Common myeloid progenitor, CD34-positive (primary cell): Measurements from ENCODE around the gene OR14J1.
A peak's percentile ranks its signal among the peaks of the same experiment; 100 is the strongest.
"Not testable (repeated sequence)": the region's sequence is repeated elsewhere in the genome, so short reads cannot be mapped to it uniquely, and the experiment has no call there.

Experiments used
- CTCF ChIA-PET: fragments of 350-600 bp; sonication (Branson Sonifier 250); formaldehyde crosslinking; loops from one replicate; lab custom pipeline; 2021; ENCODE audit warnings: antibody characterized with exemption; lab: Charles Lee
- POLR2A ChIA-PET: fragments of 350-600 bp; sonication (Branson Sonifier 250); formaldehyde crosslinking; loops from one replicate; lab custom pipeline; 2021; ENCODE audit warnings: antibody characterized with exemption; lab: Charles Lee
- DNase-seq, 3 donors: peaks; one replicate each; pipeline versions ENCODE4 v3.0.0 to v3.0.0-alpha.2; 2013
- H3K27ac ChIP-seq, 2 experiments: 1 replicate in 1 of 2; 2 replicates in 1 of 2; pipeline ENCODE4 v1.7.0; 2013; ENCODE audit warnings: inconsistent platforms in 2 of 2, low read length in 2 of 2, mild to moderate bottlenecking in 2 of 2, low read depth in 1 of 2, moderate library complexity in 1 of 2; ENCODE audit not compliant: severe bottlenecking in 2 of 2, insufficient read depth in 1 of 2, poor library complexity in 1 of 2
- H3K27me3 ChIP-seq, 5 experiments: replicated peaks in 2 of 5; 1 replicate in 3 of 5; 2 replicates in 2 of 5; pipeline versions ENCODE4 v1.6.1 to v1.7.0; 2013; ENCODE audit warnings: low read length in 4 of 5, mild to moderate bottlenecking in 2 of 5, moderate library complexity in 2 of 5, inconsistent platforms in 1 of 5; ENCODE audit not compliant: insufficient read depth in 5 of 5, control insufficient read depth in 4 of 5
- H3K36me3 ChIP-seq, 4 experiments: 1 replicate in 2 of 4; 2 replicates in 2 of 4; pipeline versions ENCODE4 v1.6.1 to v1.7.0; 2013; ENCODE audit warnings: low read length in 3 of 4, control low read depth in 1 of 4, mild to moderate bottlenecking in 1 of 4; ENCODE audit not compliant: control insufficient read depth in 4 of 4, insufficient read depth in 4 of 4
- H3K4me1 ChIP-seq, 4 experiments: 1 replicate in 3 of 4; 2 replicates in 1 of 4; pipeline versions ENCODE4 v1.6.1 to v1.7.1; 2013; ENCODE audit warnings: low read length in 3 of 4, mild to moderate bottlenecking in 3 of 4, control low read depth in 1 of 4, inconsistent platforms in 1 of 4, moderate library complexity in 1 of 4; ENCODE audit not compliant: control insufficient read depth in 4 of 4, insufficient read depth in 4 of 4; ENCODE audit errors: control extremely low read depth in 1 of 4
- H3K4me3 ChIP-seq, 7 experiments: 1 replicate in 4 of 7; 2 replicates in 3 of 7; pipeline versions ENCODE4 v1.5.1 to v1.7.0; 2013; ENCODE audit warnings: mild to moderate bottlenecking in 7 of 7, low read length in 6 of 7, moderate library complexity in 6 of 7, inconsistent platforms in 2 of 7, low read depth in 2 of 7, control low read depth in 1 of 7; ENCODE audit not compliant: insufficient read depth in 4 of 7, control insufficient read depth in 1 of 7; ENCODE audit errors: extremely low read depth in 1 of 7
- H3K9me3 ChIP-seq, 5 experiments: 1 replicate in 4 of 5; 2 replicates in 1 of 5; pipeline versions ENCODE4 v1.6.1 to v1.7.1; 2013; ENCODE audit warnings: low read length in 4 of 5, mild to moderate bottlenecking in 2 of 5, inconsistent platforms in 1 of 5, low read depth in 1 of 5, moderate library complexity in 1 of 5; ENCODE audit not compliant: control insufficient read depth in 4 of 5, insufficient read depth in 2 of 5; ENCODE audit errors: control extremely low read depth in 1 of 5
- WGBS: methylation state at CpG from one replicate; pipeline ENCODE4 v1.1.5; 2013; ENCODE audit not compliant: insufficient coverage; 5-methylcytosine and 5-hydroxymethylcytosine counted together

The OR14J1 gene

DNA sequence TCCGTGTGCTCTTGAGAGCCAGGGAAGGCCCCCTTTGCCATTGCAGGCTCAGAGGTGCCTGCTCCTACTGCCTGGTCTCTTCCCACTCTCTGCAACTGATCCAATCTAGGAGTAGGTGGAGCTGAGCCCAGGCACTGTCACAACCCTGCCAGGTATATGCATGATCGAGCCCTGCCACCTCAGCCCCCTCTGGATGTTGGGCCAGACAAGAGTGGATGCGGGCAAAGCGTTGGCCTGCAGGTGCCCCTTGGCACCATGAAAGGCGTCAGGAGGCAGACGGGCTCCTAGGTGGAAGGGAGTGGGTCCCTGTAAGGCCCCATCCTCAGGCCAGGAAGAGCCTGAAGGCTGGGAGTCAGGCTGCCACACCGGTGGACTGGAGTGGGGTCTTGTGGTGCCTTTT lies 5.9 kb upstream of the OR14J1 start:
- no peaks in the 10 kb centered on the region for H3K4me1 ChIP-seq
- no peaks in the 10 kb centered on the region for H3K9me3 ChIP-seq
- DNase-seq, result no peak
- H3K4me3 ChIP-seq, result no peak overlapping the region
- ChIA-PET CTCF (no interaction called here), POLR2A (no interaction called here)
- no peaks in the 10 kb centered on the region for H3K36me3 ChIP-seq
- WGBS, result 98% methylated on average over 7 of the region's 7 CpGs
- H3K27ac ChIP-seq, result no peak overlapping the region
- peaks cover 0 to 2% (median 0%) of the 10 kb centered on the region in 5 experiments for H3K27me3 ChIP-seq

DNA sequence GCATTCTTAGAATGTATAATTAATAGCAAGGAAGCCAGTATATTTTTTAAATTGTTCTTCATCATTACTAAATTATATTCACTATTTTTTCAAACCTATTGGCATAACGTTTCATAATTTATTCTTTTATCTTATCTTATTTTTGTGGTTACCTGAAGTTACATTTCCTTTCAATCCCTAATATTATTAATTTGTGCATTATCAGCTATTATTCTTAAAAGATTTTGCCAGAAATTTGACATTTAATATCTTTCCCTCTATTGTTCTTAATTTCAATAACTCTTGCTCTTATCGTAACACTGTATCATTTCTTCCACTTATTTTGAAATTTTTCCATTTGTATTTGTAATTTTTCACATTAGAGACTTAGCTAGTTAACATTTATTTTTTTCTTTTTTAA lies 18.4 kb downstream of the OR14J1 start:
- no CpG with 5 or more reads among the region's 2 CpGs for WGBS
- CTCF ChIA-PET, result no interaction called here

GRCh38 chr6:29323332-29323731 lies 21.8 kb downstream of the OR14J1 start:
- H3K27me3 ChIP-seq, H3K36me3 ChIP-seq, DNase-seq, POLR2A ChIA-PET, CTCF ChIA-PET, H3K27ac ChIP-seq, H3K4me3 ChIP-seq, H3K4me1 ChIP-seq, H3K9me3 ChIP-seq: not testable (repeated sequence)

More for the DNA sequence above, 18.4 kb downstream of the OR14J1 start:
- no peak overlapping the region for H3K4me3 ChIP-seq
- no peak for DNase-seq
- peaks cover 0 to 3% (median 0%) of the 10 kb centered on the region in 5 experiments for H3K27me3 ChIP-seq
- no peak overlapping the region for H3K27ac ChIP-seq
- no peaks in the 10 kb centered on the region for H3K9me3 ChIP-seq
- H3K36me3 ChIP-seq, result no peaks in the 10 kb centered on the region
- H3K4me1 ChIP-seq, result no peaks in the 10 kb centered on the region
- POLR2A ChIA-PET, result interaction anchor here (0.6 kb wide), 1 partner anchor 1954 kb away, joined by 5 read pairs; no protein-coding TSS in a partner anchor

DNA sequence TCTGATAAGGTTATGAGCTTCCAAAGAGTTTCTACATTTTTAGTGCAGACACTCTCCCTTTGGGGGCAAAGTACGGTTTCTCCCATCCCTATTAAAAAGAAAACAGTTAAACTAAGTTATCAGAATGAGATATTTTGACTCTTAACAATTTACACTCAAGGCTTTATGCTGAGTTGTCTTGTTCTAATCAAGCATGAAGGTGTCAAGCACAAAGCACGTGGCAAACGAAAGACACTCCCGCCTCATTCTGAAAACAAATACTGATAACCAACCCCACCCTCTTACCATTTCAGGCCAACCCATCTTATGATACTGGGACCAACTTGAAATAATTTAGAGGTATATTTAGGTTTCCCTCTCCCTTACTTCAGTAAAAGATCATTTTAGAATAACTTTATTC lies 24.3 kb downstream of the OR14J1 start:
- CTCF ChIA-PET, result interaction anchor here (0.9 kb wide), 1 partner anchor 10 kb away, joined by 3 read pairs; no protein-coding TSS in a partner anchor
- WGBS, result 96% methylated on average over 3 of the region's 4 CpGs
- Histone ChIP-seq H3K27me3 (peaks cover 0 to 6% (median 4%) of the 10 kb centered on the region in 5 experiments), H3K4me1 (no peaks in the 10 kb centered on the region), H3K9me3 (no peaks in the 10 kb centered on the region), H3K27ac (no peak overlapping the region), H3K36me3 (no peaks in the 10 kb centered on the region), H3K4me3 (no peak overlapping the region)
- POLR2A ChIA-PET, result no interaction called here
- no peak for DNase-seq

DNA sequence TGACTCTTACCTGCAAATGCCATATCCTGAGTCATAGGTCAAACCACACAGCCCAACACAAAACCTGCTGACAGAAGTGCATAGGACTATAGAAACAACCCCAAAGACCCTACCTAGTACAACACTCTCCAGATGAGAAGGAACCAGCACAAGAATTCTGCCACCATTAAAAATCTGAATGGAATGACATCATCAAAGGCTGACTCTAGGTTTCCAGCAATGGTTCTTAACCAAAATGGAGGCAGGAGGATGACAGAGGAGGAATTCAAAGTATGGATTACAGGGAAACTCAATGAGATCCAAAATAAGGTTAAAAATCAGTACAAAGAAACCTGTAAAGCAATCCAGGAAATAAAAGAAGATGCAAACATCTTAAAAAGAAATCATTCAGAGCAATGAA lies 31.2 kb downstream of the OR14J1 start:
- ChIA-PET CTCF (interaction anchor here (0.7 kb wide), 1 partner anchor 18 kb away, joined by 3 read pairs; no protein-coding TSS in a partner anchor), POLR2A (interaction anchor here (0.6 kb wide), 1 partner anchor 809 kb away, joined by 3 read pairs; no protein-coding TSS in a partner anchor)
- Histone ChIP-seq H3K36me3 (no peaks in the 10 kb centered on the region), H3K4me1 (no peaks in the 10 kb centered on the region), H3K27ac (no peak overlapping the region), H3K27me3 (peaks cover 0 to 11% (median 3%) of the 10 kb centered on the region in 5 experiments), H3K4me3 (no peak overlapping the region), H3K9me3 (no peaks in the 10 kb centered on the region)
- DNase-seq, result no peak

GRCh38 chr6:29336269-29336668 lies 34.8 kb downstream of the OR14J1 start:
- no peaks in the 10 kb centered on the region for H3K9me3 ChIP-seq
- H3K27me3 ChIP-seq, result peaks cover 0 to 5% (median 1%) of the 10 kb centered on the region in 5 experiments
- H3K4me3 ChIP-seq, result no peak overlapping the region
- DNase-seq, result peak in 2 of 3 donors; percentile 1 to 2
- POLR2A ChIA-PET, result no interaction called here
- no CpG with 5 or more reads among the region's 2 CpGs for WGBS
- CTCF ChIA-PET, result no interaction called here
- no peak overlapping the region for H3K27ac ChIP-seq
- no peaks in the 10 kb centered on the region for H3K36me3 ChIP-seq
- no peaks in the 10 kb centered on the region for H3K4me1 ChIP-seq

- H3K4me1 ChIP-seq, result no peaks in the 10 kb centered on the region
- peaks cover 0 to 2% (median 0%) of the 10 kb centered on the region in 5 experiments for H3K9me3 ChIP-seq
- no peaks in the 10 kb centered on the region for H3K36me3 ChIP-seq
- peaks cover 0 to 5% (median 3%) of the 10 kb centered on the region in 5 experiments for H3K27me3 ChIP-seq
- no peak overlapping the region for H3K4me3 ChIP-seq
- CTCF ChIA-PET, result no interaction called here
- DNase-seq, result no peak
- no peak overlapping the region for H3K27ac ChIP-seq
- WGBS, result no CpG with 5 or more reads among the region's 3 CpGs
- POLR2A ChIA-PET, result no interaction called here
Measured at GRCh38 chr6:29345380-29345779, 43.9 kb downstream of the OR14J1 start.
